ENCODE results near the gene RHBDD3.
"Not testable (repeated sequence)": the region's sequence is repeated elsewhere in the genome, so short reads cannot be mapped to it uniquely, and the experiment has no call there.

Gene RHBDD3

DNA sequence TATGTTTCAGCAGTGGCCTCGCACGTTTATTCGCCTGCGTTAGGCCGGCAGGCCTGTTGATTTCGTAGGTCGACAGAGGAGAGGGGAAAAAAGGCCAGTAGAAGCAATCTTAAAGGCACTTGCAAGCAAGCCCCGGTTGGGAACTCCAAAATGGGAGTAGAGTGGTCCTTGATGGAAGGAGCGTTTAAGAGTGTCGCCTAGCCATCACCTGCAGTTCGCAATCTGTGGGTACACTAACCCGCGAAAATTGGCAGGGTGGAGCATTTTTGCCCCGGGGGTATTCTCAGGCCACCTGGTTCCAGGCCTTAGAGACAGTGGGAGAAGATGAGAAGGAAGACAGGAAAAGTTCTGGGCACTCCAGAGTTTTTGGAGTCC is 1.4 kb upstream of the RHBDD3 start:
- no peak for DNase-seq

DNA sequence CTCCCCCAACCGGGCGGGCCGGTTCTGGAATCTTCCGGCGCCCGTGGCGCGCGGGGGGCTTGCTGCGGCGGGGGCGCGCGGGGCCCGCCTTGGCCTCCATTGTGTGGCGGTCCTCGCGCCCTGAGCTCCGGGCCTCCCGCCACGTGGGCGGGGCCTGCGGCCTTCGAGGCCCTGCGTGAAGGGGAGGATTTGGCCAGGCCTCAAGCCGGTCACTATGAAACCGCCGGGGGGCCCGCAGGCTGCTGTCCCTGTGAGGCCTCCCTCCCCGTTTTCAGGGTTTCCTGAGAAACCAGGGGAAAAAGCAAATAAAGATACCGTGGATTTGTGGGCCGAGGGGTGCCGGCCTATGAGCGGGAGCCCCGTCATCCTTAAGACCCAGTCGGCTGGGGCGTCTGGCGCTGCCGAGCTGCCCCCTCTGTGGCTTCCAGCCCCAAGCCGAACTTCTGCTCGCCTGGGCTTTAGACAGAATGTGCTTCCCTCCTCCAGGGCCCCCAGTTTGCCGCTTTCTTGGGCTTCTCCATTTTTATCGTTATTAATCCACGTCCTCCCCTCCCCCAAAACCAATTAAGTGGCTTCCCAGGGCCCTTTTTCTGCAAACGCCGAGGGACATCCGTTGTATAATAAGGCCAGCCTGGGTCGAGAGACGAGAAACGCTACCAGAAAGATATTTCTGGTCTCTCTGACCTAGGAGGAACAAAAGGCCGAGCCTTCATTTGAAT is 889 bp upstream of the RHBDD3 start:
- DNase-seq: peak; percentile 27

DNA sequence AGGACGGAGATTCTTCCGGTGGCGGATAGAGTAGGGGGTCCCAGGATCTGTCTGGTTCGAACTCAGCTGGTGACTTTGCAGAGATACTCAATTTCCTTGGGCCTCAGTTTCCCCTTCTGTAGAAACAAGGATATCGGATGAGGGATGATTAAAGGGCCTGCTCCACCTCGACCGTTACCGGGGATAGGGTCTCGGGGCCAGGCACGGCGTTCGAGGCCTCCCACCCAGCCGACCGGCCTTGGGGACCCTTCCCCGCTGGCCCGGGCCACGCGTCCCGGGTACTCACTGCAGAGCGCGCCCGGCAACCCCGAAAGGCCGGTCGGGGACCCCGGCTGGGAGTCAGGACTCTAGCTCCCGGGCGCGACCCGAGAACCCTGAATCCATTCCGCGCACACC is 321 bp downstream of the RHBDD3 start:
- no peak for DNase-seq

DNA sequence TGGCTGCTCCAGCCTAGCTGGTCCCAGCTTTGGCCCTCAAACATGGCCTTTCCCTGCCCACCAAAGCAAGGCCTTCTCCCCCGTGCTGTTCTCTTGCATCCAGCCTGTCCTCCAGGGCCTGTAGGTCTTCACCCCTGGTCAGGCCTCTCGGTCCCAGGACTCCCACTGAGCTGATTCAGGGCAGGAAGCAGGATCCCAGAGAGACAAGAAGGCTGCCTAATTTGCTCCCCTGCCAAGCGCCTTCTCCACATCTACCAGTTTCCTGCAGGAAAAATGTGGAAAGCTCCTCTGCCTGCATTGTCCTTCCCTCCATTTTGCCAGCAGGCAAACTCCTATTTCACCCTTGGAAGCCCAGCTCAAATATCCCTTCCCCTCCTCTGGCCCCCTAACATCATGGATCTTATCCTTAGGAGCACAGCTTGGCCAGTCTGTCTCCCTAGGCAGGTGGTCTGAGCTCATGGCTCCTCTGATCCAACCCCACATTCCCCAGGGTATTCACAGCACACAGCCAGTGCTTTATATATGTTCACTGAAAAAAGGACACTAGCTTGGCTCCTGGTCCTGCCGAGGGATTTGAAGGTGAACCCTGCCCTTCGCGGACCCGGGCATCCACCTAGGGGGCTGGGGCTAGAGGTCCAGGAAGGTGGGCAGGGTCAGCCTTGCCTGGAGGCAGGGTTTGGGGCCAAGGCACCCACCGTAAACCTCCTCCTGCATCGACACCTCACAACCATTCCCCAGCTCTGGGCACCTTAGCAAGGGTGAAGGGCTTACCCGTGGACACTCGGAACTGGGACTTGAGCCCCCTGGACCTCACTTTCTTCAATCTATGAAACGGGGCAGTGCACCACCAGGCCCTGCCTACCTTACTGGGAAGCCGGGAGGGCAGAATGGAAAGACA is 968 bp downstream of the RHBDD3 start:
- no peak for DNase-seq

DNA sequence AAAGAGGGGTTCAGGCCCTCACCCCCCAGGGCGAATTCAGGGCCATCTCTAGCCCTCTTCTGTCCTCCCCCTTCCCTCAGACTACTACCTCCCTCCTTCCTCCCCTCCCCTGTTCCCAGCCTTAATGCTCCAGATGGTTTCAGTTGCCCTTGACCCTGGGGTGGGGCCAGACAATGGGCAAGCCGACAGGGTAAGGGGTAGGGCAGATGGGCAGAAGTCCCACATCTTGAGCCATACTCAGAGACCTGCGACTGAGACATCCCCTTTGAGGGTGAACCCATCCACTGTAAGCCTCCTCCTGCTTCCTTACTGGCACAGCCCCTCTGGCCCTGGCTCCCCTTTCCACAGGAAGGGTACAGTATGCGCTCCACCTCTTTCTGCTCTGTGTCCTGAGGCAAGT is 1.9 kb downstream of the RHBDD3 start:
- DNase-seq: no peak

DNA sequence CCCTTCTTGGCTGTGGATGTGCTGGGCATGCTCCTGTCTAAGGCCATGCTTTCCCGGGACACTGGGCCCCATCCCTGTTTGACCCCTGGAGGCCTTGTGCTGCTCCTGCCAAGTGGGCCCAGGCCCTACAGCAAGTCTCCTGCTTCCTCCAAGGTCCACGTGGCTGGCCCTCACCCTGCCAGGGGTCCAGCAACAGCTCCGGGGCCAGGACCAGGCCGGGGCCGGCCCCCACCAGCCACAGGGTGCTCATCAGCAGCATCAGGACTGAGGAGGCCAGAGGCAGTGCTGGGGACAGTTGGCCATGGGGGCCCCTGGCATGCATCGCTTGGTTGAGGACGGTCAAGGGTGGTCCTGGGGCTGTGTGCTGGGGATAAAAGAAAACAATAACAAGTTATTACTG is 2.5 kb downstream of the RHBDD3 start:
- no peak for DNase-seq

DNA sequence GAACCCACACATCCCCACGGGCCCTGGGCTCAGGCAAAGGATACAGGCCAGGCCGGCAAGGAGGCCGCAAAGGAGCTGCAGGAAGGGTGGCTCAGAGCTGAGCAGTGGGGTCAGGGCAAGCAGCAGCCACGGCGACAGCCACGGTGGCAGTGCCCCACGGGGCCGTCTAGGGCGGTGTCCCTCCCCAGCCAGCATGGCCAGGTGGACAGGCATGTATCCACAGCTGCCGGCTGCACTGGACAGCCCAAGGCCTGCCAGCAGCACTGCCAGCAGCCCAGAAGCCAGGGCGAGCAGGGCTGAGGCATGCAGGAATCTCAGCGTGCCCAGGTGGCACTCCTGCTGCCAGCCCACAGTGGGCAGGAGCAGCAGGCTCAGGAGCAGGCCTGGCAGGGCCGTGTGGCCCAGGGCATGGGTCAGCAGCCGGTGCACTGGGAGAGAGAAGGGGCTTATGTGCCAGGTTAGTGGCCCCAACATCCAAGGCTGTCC is 3.9 kb downstream of the RHBDD3 start:
- DNase-seq: no peak

DNA sequence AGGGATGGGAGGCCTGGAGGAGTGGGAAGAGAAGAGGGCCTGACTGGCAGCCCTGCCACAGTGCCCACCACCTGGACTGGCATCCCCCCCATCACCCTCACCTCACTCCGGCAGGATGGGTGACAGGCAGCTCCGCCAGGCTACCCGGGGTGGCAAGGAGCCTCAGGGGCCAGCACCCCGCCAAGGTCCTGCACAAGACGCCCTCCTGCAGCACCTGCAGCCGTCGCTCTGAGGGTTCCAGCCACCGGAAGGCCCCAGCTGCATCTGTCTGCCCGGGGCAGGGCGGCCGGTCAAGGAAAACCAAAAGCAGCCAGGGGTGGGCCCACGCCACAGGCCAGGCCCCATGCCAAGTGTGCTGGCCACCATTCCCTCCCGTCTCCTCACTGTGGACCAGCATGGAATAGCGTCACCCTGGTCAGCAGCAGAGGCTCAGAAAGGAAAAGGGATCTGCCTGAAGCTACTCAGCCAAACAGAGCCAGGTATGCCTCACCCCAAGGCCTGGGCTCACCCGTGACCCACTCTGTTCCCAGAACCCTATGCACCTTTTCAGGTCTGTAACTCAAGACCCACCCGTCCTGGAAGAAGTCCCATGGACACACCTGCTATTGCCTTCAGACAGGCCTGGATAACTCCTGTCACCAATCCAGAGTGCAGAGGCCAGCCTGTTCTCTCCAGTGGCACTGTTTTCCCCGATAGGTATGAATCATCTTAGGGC is 7.0 kb downstream of the RHBDD3 start:
- DNase-seq: no peak

DNA sequence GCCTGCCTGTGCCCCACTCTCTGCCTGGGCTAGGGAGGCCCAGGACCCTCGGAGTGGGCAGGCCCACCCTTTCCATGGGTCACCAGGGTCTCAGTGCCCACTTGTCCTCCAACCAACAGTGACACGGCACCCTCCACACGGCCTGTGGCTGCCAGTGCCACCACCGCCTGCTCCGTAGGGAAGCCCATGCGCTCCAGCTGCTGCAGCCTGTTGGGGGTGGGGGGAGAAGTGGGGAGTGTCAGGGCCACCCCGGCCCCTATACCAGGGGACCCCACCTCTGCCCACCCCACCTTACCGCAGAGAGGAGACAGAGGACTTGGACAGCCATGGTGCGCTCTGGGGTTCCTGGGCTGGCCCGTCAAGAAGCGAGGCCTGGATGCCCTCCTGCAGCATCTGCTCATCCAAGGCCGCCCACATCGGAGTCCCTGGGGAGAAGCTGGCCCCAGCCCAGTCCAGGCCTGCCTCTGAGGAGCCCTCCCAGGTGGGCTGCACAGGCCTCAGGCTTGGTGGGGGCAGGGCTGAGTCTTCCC is 7.7 kb downstream of the RHBDD3 start:
- DNase-seq: no peak

DNA sequence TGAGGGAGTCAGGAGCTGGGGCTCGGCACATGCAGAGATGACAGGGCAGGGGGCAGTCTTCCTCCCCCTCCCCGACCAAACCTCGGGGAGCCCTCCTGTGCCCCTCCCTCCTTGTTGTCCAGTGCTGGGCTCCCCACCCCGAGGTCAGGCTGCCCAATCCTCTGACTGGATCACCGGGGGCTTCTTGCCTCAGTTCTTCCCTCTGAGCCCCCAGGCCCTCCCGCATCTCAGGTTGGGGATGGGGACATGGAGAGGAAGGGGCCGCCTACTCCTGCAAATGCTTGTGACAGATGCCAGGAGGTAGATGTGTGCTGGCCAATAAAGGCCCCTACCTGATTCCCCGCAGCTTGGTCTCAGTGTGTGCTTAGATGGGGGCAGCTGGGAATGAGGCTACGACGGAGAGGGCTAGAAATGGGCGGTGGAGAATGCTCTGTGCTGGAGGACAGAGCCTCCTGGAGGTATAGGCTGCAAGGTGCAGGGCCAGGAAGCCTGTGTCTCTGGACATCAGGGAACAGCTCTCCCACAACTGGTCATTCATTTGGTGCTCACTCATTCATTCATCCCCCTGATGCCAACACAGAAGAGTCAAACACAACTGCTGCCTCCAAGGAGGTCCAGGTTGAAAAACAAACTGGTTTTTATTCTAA is 8.4 kb downstream of the RHBDD3 start:
- DNase-seq: no peak

DNA sequence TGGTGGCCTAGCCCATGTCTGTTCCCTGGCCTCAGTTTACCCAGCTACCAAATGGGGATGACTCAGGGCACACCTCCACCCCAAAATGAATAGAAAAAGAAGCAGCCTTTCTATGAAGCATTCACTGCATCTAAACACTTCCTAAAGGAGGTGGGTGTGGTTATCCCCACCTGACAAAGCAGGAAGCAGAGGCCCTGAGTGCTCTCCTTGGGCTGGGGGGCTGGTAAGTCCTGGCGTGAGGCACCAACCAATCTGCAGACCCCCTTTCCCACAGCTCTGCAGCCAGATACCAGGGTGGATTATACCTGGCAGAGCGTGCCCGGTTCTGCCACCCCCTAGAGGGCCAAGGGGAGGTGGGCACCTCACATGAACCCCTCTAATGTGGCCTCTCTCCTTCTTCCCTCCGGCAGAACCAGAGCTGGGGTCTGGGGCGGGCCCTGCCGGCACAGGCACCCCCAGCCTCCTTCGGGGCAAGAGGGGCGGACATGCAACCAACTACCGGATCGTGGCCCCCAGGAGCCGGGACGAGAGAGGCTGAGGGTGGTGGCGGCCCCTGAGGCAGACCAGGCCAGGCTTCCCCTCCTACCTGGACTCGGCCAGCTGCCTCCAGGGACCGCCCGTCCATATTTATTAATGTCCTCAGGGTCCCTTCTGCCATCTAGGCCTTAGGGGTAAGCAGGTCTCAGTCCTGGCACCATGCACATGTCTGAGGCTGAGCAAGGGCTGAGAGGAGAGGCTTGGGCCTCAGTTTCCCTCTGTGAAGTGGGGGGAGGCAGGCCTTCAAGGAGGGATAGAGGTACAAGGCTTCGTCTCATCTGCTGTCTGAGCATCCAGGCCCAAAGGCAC is 9.2 kb downstream of the RHBDD3 start:
- no peak for DNase-seq

DNA sequence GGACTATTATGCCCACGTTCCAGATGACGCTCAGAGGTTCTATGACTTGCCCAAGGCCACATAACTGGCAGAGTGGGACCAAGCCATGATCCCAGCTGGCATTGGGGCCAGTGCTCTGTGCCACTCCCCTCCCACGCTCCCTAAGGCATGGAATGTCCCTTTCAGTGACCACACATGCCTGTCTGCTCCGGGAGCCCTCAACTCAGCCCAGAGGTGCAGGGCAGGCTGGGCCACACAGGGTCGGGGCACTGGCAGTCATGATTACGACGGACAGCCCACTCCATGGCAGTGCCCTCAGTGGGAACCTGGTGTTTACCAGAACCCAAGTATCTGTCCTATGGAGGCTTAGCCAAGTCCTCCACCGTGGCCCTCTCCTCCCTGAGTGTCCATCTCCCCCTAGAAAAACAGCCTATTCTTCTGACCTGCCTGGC is 10.0 kb downstream of the RHBDD3 start:
- DNase-seq: no peak

DNA sequence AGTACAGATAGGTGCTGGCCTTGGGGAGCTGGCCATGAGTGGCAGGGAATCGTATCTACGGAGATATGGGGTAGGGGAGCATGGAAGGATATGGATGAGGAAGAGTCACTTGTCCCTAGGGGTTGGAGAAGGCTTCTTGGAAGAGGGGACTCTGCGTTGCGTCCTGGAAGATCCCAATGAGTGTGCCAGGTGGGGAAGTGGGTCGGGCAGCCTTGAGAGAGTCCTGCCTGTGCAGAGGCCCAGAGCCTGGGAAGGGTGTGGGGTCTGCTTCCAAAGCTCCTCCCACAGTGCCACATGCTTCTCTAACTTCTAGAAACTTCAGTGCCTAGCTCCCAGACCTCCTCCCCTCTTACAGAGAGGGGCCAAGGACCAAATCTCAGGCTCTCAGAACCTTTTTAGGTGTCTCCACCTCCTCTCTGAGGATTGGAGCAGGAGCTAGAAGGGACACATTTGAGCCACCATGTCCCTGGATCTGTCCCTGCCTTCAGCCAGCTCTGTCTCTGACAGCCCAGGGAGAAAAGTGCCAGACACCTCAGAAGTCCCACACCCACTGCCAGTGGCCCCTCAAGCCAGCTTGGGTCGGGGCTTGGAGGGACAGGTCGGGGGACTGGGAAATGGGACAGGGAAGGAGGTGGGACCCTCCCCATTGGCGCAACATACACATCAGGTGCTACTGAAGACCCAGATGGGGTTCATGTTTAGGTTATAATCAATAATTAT is 11.0 kb downstream of the RHBDD3 start:
- DNase-seq: no peak

DNA sequence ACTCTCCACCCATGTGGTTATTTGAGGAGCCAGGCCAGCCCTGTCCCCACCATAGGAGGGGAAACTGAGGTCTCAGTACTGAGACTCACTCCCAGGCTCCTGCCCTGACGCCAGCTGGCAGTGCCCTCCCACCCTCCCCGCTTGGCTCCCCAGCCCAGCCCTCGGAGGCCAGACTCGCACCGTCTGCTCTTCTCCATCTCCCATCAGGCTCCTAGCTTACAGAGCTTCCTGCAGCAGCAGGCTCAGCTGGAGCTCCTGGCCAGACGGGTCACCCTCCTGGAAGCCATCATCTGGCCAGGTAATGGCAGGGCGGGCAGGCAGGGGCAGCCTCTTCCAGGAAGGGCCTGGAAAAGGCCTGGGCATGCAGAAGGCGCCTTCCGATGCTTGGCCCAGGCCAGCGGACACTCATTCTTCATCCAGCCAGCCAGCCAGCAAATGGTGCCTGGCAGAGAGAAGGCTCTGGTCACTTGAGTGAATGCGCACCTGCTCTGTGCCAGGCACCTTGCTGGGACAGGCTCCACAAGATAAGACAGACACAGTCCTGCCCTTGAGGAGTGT is 12.6 kb downstream of the RHBDD3 start:
- DNase-seq: no peak

DNA sequence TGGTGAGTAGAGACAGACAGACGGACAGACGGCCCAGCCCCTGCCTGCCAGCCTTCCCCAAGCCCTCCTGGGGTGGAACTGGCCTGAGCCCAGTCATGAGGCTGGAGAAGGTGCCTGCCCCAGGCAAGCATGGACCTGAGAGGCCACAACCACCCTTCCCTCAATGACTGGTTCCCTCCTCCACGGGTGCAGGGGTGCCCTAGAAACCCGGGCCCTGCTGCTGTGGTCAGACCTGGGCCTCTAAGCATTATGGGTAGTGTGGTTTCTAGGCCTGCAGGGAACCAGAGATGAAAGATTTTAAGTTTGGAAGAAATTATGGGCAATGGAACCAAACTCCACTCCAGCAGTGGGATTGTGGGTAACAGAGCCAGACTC is 13.5 kb downstream of the RHBDD3 start:
- no peak for DNase-seq

DNA sequence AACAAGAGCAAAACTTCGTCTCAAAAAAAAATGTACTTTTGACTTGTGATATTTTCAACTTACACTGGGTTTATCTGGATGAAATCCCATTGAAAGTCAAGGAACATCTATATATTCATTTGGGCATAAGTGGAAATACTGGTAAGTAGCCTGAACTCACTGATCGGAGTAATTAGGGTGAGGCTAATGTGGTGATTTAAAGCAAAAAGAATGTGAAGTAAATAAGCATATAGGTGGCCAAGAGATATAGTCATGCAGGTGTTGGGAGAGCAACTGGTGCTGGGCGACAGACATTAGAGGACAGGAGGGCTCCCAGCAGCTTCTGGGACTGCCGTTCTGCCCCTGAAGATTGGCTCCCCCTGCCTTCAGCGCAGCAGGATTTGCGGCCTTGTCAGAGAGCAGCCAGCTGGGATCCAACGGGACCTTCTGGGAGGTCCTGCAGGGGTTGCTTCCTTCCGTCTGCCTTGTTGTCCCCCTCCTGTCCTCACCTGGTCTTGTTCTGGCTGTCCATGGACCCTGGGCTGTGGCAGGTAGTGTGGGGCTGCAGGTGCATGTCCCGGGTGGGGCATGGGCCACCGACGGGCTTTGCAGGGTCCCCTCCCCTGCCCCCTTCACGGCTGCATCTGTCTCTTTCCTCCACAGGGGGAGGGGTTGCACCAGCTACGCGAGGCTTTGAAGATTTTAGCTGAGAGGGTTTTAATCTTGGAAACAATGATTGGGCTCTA is 14.1 kb downstream of the RHBDD3 start:
- DNase-seq: no peak

DNA sequence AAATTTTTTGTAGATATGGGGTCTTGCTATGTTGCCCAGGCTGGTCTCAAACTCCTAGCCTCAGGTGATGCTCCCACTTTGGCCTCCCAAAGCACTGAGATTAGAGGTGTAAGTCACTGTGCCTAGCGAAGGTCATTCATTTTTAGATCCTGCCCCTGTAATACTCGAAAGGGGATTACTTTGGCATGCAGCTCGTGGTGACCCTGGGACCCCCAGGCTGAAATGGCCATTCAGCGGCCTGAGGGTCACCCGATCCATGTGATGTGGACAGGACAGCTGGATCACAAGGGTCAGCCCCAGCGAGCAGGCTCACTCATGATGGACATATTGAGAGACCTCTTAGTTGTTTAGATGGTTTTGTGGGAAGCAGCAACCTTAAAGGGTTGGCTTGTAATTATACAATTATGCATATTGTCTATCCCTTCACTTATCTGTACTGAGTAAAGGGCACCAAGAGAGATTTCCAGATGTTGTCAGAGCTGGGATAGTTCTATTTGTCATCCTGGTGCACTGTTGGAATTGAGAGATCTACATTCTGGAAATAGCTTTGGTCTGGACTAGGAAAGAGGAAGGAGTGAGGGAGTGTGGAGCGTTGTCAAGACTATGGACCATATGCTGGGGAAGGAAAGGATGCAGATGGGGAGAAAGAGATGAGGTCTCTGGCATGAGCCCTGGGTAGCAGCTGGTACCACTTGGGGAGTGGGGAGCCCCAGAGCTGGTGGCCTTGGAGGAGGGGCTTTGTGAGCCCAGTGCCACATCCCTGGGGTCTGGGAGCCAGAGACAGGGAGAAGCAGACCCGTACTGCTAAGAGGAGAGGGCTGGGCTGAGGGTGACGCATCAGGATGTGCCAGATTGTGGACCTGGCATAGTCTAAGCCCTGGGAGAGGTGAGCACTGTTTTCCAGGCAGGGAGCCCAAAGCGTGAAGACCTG is 15.5 kb downstream of the RHBDD3 start:
- DNase-seq: no peak

DNA sequence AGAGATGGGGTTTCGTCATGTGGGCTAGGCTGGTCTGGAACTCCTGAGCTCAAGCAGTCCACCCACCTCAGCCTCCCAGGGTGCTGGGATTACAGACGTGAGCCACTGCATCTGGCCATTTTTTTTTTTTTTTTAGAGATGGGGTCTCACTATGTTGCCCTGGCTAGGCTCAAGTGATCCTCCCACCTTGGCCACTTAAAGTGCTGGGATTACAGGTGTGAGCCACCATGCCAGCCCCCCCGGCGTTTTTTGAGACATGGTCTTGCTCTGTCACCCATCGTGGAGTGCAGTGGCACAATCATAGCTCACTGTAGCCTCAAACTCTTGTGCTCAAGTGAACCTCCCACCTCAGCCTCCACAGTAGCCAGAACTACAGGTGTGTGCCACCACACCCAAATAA is 16.5 kb downstream of the RHBDD3 start:
- DNase-seq: no peak

DNA sequence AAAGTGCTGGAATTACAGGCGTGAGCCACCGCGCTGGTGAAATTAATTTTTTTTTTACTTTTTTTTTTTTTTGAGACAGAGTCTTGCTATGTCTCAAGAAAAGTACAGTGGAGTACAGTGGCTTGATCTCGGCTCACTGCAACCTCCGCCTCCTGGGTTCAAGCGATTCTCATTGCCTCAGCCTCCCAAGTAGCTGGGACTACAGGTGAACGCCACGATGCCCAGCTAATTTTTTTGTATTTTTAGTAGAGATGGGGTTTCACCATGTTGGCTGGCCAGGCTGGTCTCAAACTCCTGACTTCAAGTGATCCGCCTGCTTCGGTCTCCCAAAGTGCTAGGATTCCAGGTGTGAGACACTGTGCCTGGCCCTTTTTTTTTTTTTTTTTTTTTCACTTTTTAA is 19.9 kb downstream of the RHBDD3 start:
- not testable (repeated sequence) for DNase-seq

All from CD4-positive, alpha-beta T cell treated with Interleukin-15 for 1 hour (primary cell).